ENCODE data around the gene IGSF9B.

Gene IGSF9B

GRCh38 chr11:133956650-133957633, at the start of gene IGSF9B:
Gene IGSF9B (minus strand): TSS chr11:133956968. CDS start chr11:133956754, 214 bp downstream.
- TF ChIP-seq CTCF (IDR thresholded peaks at IDR 0.05): no peak

- TF ChIP-seq CTCF (IDR thresholded peaks at IDR 0.05): no peak
Measured at GRCh38 chr11:134004496-134005172, 47.9 kb upstream of the IGSF9B start.

- no peak for TF ChIP-seq CTCF (IDR thresholded peaks at IDR 0.05)
Measured at GRCh38 chr11:134003792-134004495, 47.2 kb upstream of the IGSF9B start.

- TF ChIP-seq CTCF (IDR thresholded peaks at IDR 0.05): no peak
Measured at GRCh38 chr11:134001596-134001995, 44.8 kb upstream of the IGSF9B start.

GRCh38 chr11:134001088-134001487, 44.3 kb upstream of the IGSF9B start:
- TF ChIP-seq CTCF (IDR thresholded peaks at IDR 0.05): no peak

GRCh38 chr11:133999355-133999754, 42.6 kb upstream of the IGSF9B start:
- TF ChIP-seq CTCF (IDR thresholded peaks at IDR 0.05): no peak

GRCh38 chr11:133997554-133997953, 40.8 kb upstream of the IGSF9B start:
- no peak for TF ChIP-seq CTCF (IDR thresholded peaks at IDR 0.05)

Data from LNCAP (cell line).